ENCODE data around the gene LRMDA. TPM values are rescaled to one million over a fixed set of nuclear protein-coding genes. Genes with fewer than 3 reads are reported as not detected.

Gene LRMDA
- total and polyA plus RNA-seq, 2 of the 4 experiments (the other 2 are of a cell fraction) = 0.07 TPM; not detected in 1

DNA sequence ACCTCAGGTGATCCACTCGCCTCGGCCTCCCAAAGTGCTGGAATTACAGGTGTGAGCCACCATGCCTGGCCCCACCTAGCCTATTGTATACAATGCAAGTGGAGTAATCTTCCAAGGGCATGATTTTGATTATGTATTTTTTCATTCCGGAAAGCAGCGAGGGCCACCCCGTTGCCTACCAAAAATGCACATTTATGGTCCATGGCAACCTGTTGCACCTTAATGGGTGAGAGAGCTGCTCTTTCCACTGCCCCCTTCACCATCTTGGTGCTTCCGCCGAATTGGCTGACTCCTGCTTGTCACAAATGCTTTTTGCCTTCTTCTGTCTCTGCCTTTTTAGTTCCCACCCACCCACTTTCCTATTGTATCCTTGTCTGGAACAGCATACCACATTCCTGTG is 699.5 kb downstream of the LRMDA start:
- Histone ChIP-seq H3K27ac (ENCODE audit: insufficient read depth, low read length) (no peak overlapping the region), H3K9me1 (ENCODE audit: insufficient read depth, low read length) (no peaks in the 10 kb centered on the region), H3K14ac (replicated peaks; ENCODE audit: low read depth, low read length) (no peak overlapping the region), H4K8ac (ENCODE audit: low read depth in 2 of 2, low read length in 2 of 2) (no peak overlapping the region), H3K23ac (ENCODE audit: low read depth, low read length) (no peak overlapping the region), H3K4me2 (ENCODE audit: low read depth, low read length) (no peak overlapping the region), H4K91ac (ENCODE audit: insufficient read depth, low read depth, low read length) (no peak overlapping the region), H3K27me3 (ENCODE audit: control insufficient read depth, insufficient read depth, low read length) (peaks cover 24% of the 10 kb centered on the region), H3K4me3 (ENCODE audit: insufficient read depth, low read depth, low read length) (no peak overlapping the region), H4K20me1 (ENCODE audit: insufficient read depth, low read length) (no peaks in the 10 kb centered on the region), H3K9me3 (ENCODE audit: control insufficient read depth, insufficient read depth, low read length) (no peaks in the 10 kb centered on the region), H3K36me3 (ENCODE audit: control insufficient read depth, insufficient read depth, low read length) (no peaks in the 10 kb centered on the region), H3K4ac (ENCODE audit: low read depth, low read length) (no peak overlapping the region), H2BK15ac (ENCODE audit: low read depth, low read length) (no peak overlapping the region), H2BK120ac (ENCODE audit: low read depth, low read length) (no peak overlapping the region), H2AK5ac (ENCODE audit: low read depth, low read length) (no peak overlapping the region), H3K4me1 (ENCODE audit: control insufficient read depth, insufficient read depth, low read length) (no peaks in the 10 kb centered on the region), H3K56ac (ENCODE audit: extremely low read depth, insufficient read depth, low read length) (no peak overlapping the region), H3K9ac (ENCODE audit: low read depth, low read length) (no peak overlapping the region), H3K79me1 (ENCODE audit: low read depth in 1 of 2, low read length in 2 of 2) (no peaks in the 10 kb centered on the region), H2BK5ac (ENCODE audit: low read depth, low read length, poor library complexity, severe bottlenecking) (no peak overlapping the region), H4K5ac (ENCODE audit: low read depth, low read length) (no peak overlapping the region), H2AFZ (replicated peaks; ENCODE audit: low read length, poor library complexity) (no peak overlapping the region), H3K18ac (ENCODE audit: low read depth, low read length) (no peak overlapping the region), H2AK9ac (replicated peaks; ENCODE audit: low read depth, low read length, poor library complexity) (no peak overlapping the region), H2BK20ac (ENCODE audit: low read depth, low read length) (no peak overlapping the region)
- ChIA-PET POLR2A (ENCODE audit: unreplicated experiment) (no interaction called here), CTCF (no interaction called here)
- TF ChIP-seq RFX5 (IDR thresholded peaks at IDR 0.05; ENCODE audit: low read depth, low read length) = no peak
- TF ChIP-seq MAZ (IDR thresholded peaks at IDR 0.05; ENCODE audit: borderline replicate concordance, low read depth, low read length) = no peak
- no peak for TF ChIP-seq FOS (IDR thresholded peaks at IDR 0.05; ENCODE audit: low read depth, low read length)
- TF ChIP-seq, protein P1, sequence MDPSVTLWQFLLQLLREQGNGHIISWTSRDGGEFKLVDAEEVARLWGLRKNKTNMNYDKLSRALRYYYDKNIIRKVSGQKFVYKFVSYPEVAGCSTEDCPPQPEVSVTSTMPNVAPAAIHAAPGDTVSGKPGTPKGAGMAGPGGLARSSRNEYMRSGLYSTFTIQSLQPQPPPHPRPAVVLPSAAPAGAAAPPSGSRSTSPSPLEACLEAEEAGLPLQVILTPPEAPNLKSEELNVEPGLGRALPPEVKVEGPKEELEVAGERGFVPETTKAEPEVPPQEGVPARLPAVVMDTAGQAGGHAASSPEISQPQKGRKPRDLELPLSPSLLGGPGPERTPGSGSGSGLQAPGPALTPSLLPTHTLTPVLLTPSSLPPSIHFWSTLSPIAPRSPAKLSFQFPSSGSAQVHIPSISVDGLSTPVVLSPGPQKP (IDR thresholded peaks at IDR 0.05; ENCODE audit: borderline replicate concordance, low read depth, low read length) = no peak
- no peak for TF ChIP-seq RAD21 (IDR thresholded peaks at IDR 0.05; ENCODE audit: low read length)
- no peak for TF ChIP-seq POLR2A (IDR thresholded peaks at IDR 0.05; ENCODE audit: low read depth, low read length)
- TF ChIP-seq NFE2L2 (IDR thresholded peaks at IDR 0.05; ENCODE audit: low read depth, low read length) = no peak
- no peak for TF ChIP-seq USF2 (IDR thresholded peaks at IDR 0.05; ENCODE audit: low read depth, low read length)
- intact Hi-C loops (cut with micrococcal nuclease) = no loop called here
- BruUV-seq (replicated peaks) = no TSS peak
- in situ Hi-C loops (cut with MboI; ENCODE audit: low sequenced_read_pairs) = no loop called here
- ATAC-seq (ENCODE audit: low read depth) = no peak
- dilution Hi-C loops (cut with HindIII; ENCODE audit: low sequenced_read_pairs, unreplicated experiment) = no loop called here
- no peak for DNase-seq
- WGBS, 2 experiments (ENCODE audit: extremely low coverage in 2 of 2, insufficient read length in 1 of 2) = no CpG with 5 or more reads among the region's 7 CpGs

Measured in IMR-90 (cell line).